Dendritic cell treated with granulocyte-macrophage colony-stimulating factor and Interleukin-4, amounts not matched to agents 40 ng/mL and 50 ng/mL, for 4 days (primary cell): ENCODE measurements around the gene HPS1.

ENCODE experiments used
- H3K27ac Mint-ChIP-seq: one replicate; pipeline ENCODE4 v1.8.0; 2022; ENCODE audit warnings: mild to moderate bottlenecking, mixed read lengths
- H3K27me3 Mint-ChIP-seq: one replicate; pipeline ENCODE4 v1.8.0; 2022; ENCODE audit warnings: mild to moderate bottlenecking, mixed read lengths
- H3K36me3 Mint-ChIP-seq: one replicate; pipeline ENCODE4 v1.8.0; 2022; ENCODE audit warnings: low read depth, mixed read lengths
- H3K4me1 Mint-ChIP-seq: one replicate; pipeline ENCODE4 v1.8.0; 2022; ENCODE audit warnings: low read depth, mixed read lengths
- H3K4me3 Mint-ChIP-seq: one replicate; pipeline ENCODE4 v1.8.0; 2022; ENCODE audit warnings: mild to moderate bottlenecking, moderate library complexity, mixed read lengths
- H3K9me3 Mint-ChIP-seq: one replicate; pipeline ENCODE4 v1.8.0; 2022; ENCODE audit warnings: mixed read lengths
- intact Hi-C: fragments of 100-400 bp; cut with micrococcal nuclease; formaldehyde crosslinking; loops from one replicate; pipeline ENCODE4 v1.15.0; 2022

The HPS1 gene

GRCh38 chr10:98405422-98405821 is 41.3 kb downstream of the HPS1 start:
- peaks cover 29% of the 10 kb centered on the region for H3K36me3 Mint-ChIP-seq
- no peaks in the 10 kb centered on the region for H3K9me3 Mint-ChIP-seq
- no peaks in the 10 kb centered on the region for H3K27me3 Mint-ChIP-seq
- no peak overlapping the region for H3K4me3 Mint-ChIP-seq
- peaks cover 9% of the 10 kb centered on the region for H3K4me1 Mint-ChIP-seq
- no peak overlapping the region for H3K27ac Mint-ChIP-seq
- intact Hi-C loops = no loop called here

- Mint-ChIP-seq H3K4me1 (peaks cover 9% of the 10 kb centered on the region), H3K27ac (no peak overlapping the region), H3K36me3 (peaks cover 28% of the 10 kb centered on the region), H3K9me3 (no peaks in the 10 kb centered on the region), H3K4me3 (no peak overlapping the region), H3K27me3 (no peaks in the 10 kb centered on the region)
- intact Hi-C loops = no loop called here
Observed at GRCh38 chr10:98404571-98405359, 42.0 kb downstream of the HPS1 start.

- Mint-ChIP-seq H3K9me3 (no peaks in the 10 kb centered on the region), H3K4me1 (peaks cover 14% of the 10 kb centered on the region), H3K27ac (no peak overlapping the region), H3K4me3 (no peak overlapping the region), H3K36me3 (peaks cover 28% of the 10 kb centered on the region), H3K27me3 (no peaks in the 10 kb centered on the region)
- intact Hi-C loops = no loop called here
Observed at GRCh38 chr10:98403812-98404504, 42.8 kb downstream of the HPS1 start.

GRCh38 chr10:98402931-98403718 is 43.6 kb downstream of the HPS1 start:
- no peak overlapping the region for H3K27ac Mint-ChIP-seq
- H3K36me3 Mint-ChIP-seq = peaks cover 28% of the 10 kb centered on the region
- no peaks in the 10 kb centered on the region for H3K27me3 Mint-ChIP-seq
- H3K4me1 Mint-ChIP-seq = peaks cover 16% of the 10 kb centered on the region
- intact Hi-C loops = no loop called here
- no peaks in the 10 kb centered on the region for H3K9me3 Mint-ChIP-seq
- no peak overlapping the region for H3K4me3 Mint-ChIP-seq

GRCh38 chr10:98402478-98402877 is 44.3 kb downstream of the HPS1 start:
- no peak overlapping the region for H3K27ac Mint-ChIP-seq
- no peaks in the 10 kb centered on the region for H3K27me3 Mint-ChIP-seq
- no peaks in the 10 kb centered on the region for H3K9me3 Mint-ChIP-seq
- H3K36me3 Mint-ChIP-seq = peaks cover 29% of the 10 kb centered on the region
- intact Hi-C loops = no loop called here
- peaks cover 22% of the 10 kb centered on the region for H3K4me1 Mint-ChIP-seq
- no peak overlapping the region for H3K4me3 Mint-ChIP-seq

GRCh38 chr10:98400482-98400881 is 46.3 kb downstream of the HPS1 start:
- Mint-ChIP-seq H3K27ac (no peak overlapping the region), H3K4me1 (peaks cover 29% of the 10 kb centered on the region), H3K9me3 (no peaks in the 10 kb centered on the region), H3K27me3 (no peaks in the 10 kb centered on the region), H3K36me3 (peaks cover 31% of the 10 kb centered on the region), H3K4me3 (no peak overlapping the region)
- intact Hi-C loops = no loop called here

GRCh38 chr10:98399784-98400183 is 47.0 kb downstream of the HPS1 start:
- H3K27ac Mint-ChIP-seq = peak overlapping the region; percentile 21

GRCh38 chr10:98397089-98397600 is 49.6 kb downstream of the HPS1 start:
- H3K4me3 Mint-ChIP-seq = no peak overlapping the region
- no peak overlapping the region for H3K27ac Mint-ChIP-seq
- peaks cover 16% of the 10 kb centered on the region for H3K27me3 Mint-ChIP-seq
- H3K9me3 Mint-ChIP-seq = no peaks in the 10 kb centered on the region
- peaks cover 42% of the 10 kb centered on the region for H3K36me3 Mint-ChIP-seq
- intact Hi-C loops = no loop called here
- H3K4me1 Mint-ChIP-seq = peaks cover 40% of the 10 kb centered on the region

More at GRCh38 chr10:98399784-98400183, 47.0 kb downstream of the HPS1 start:
- Mint-ChIP-seq H3K9me3 (no peaks in the 10 kb centered on the region), H3K36me3 (peaks cover 36% of the 10 kb centered on the region), H3K4me1 (peaks cover 29% of the 10 kb centered on the region), H3K27me3 (no peaks in the 10 kb centered on the region), H3K4me3 (no peak overlapping the region)
- intact Hi-C loops = no loop called here

GRCh38 chr10:98396096-98397063 is 50.4 kb downstream of the HPS1 start:
- Mint-ChIP-seq H3K4me1 (peaks cover 48% of the 10 kb centered on the region), H3K9me3 (no peaks in the 10 kb centered on the region), H3K36me3 (peaks cover 46% of the 10 kb centered on the region), H3K4me3 (no peak overlapping the region), H3K27me3 (peaks cover 17% of the 10 kb centered on the region), H3K27ac (no peak overlapping the region)
- intact Hi-C loops = no loop called here

GRCh38 chr10:98394851-98395440 is 51.8 kb downstream of the HPS1 start:
- Mint-ChIP-seq H3K4me3 (no peak overlapping the region), H3K4me1 (peaks cover 62% of the 10 kb centered on the region), H3K27ac (peak overlapping the region; percentile 1), H3K36me3 (peaks cover 46% of the 10 kb centered on the region), H3K27me3 (peaks cover 17% of the 10 kb centered on the region), H3K9me3 (no peaks in the 10 kb centered on the region)
- intact Hi-C loops = no loop called here

GRCh38 chr10:98391578-98391991 is 55.1 kb downstream of the HPS1 start:
- peak overlapping the region; percentile 68 for H3K27ac Mint-ChIP-seq

GRCh38 chr10:98391065-98391464 is 55.7 kb downstream of the HPS1 start:
- Mint-ChIP-seq H3K36me3 (peaks cover 68% of the 10 kb centered on the region), H3K4me3 (peak overlapping the region; percentile 61), H3K27me3 (peaks cover 19% of the 10 kb centered on the region), H3K4me1 (peaks cover 71% of the 10 kb centered on the region), H3K9me3 (no peaks in the 10 kb centered on the region), H3K27ac (peak overlapping the region; percentile 68)
- intact Hi-C loops = no loop called here

More at GRCh38 chr10:98391578-98391991, 55.1 kb downstream of the HPS1 start:
- Mint-ChIP-seq H3K36me3 (peaks cover 67% of the 10 kb centered on the region), H3K9me3 (no peaks in the 10 kb centered on the region), H3K4me1 (peaks cover 74% of the 10 kb centered on the region), H3K27me3 (peaks cover 19% of the 10 kb centered on the region), H3K4me3 (no peak overlapping the region)
- intact Hi-C loops = no loop called here
